GM12864 (cell line): ENCODE measurements around the gene TRPM3.

Source experiments
- DNase-seq: peaks from one replicate; pipeline ENCODE4 v3.0.0-alpha.2; 2011; ENCODE audit warnings: low read depth
- H3K4me3 ChIP-seq: 2 replicates; pipeline ENCODE4 v1.5.1; 2011; ENCODE audit warnings: mild to moderate bottlenecking, low read depth, low read length, control low read depth
- TF ChIP-seq, protein P1 (sequence below): IDR thresholded peaks from 2 replicates; pipeline ENCODE4 v1.5.1; 2011; ENCODE audit warnings: low read depth, mild to moderate bottlenecking, moderate library complexity, low read length, control low read depth, inconsistent platforms; ENCODE audit errors: missing control alignments

The TRPM3 gene

DNA sequence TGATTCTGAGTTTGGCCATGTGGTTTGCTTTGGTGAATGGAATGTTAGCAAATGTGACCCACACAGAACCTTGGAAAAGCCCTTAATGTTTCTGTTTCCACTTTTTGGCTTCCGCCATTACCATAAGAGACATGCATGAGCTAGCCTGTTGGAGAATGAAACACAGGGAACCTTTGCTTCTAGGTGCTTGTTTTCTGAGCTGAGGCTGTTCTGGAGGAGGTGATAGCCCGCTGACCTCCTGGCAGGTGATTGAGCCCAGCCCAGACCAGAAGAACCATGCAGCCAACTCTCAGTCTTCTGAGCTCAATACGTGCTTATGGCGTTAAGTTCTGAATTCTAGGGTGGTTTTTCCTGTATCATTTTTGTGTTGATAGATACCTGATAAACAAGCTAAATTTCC lies 558.4 kb downstream of the TRPM3 start:
- TF ChIP-seq, protein P1, sequence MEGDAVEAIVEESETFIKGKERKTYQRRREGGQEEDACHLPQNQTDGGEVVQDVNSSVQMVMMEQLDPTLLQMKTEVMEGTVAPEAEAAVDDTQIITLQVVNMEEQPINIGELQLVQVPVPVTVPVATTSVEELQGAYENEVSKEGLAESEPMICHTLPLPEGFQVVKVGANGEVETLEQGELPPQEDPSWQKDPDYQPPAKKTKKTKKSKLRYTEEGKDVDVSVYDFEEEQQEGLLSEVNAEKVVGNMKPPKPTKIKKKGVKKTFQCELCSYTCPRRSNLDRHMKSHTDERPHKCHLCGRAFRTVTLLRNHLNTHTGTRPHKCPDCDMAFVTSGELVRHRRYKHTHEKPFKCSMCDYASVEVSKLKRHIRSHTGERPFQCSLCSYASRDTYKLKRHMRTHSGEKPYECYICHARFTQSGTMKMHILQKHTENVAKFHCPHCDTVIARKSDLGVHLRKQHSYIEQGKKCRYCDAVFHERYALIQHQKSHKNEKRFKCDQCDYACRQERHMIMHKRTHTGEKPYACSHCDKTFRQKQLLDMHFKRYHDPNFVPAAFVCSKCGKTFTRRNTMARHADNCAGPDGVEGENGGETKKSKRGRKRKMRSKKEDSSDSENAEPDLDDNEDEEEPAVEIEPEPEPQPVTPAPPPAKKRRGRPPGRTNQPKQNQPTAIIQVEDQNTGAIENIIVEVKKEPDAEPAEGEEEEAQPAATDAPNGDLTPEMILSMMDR, result no peak
- no peak for DNase-seq
- H3K4me3 ChIP-seq, result no peak overlapping the region

GRCh38 chr9:70561786-70562395 lies 559.5 kb downstream of the TRPM3 start:
- no peak overlapping the region for H3K4me3 ChIP-seq
- no peak for DNase-seq
- TF ChIP-seq, protein P1, result no peak

GRCh38 chr9:70561111-70561510 lies 560.3 kb downstream of the TRPM3 start:
- no peak overlapping the region for H3K4me3 ChIP-seq
- DNase-seq, result no peak
- TF ChIP-seq, protein P1, result no peak

- TF ChIP-seq, protein P1, result no peak
- H3K4me3 ChIP-seq, result no peak overlapping the region
- no peak for DNase-seq
Measured at GRCh38 chr9:70559102-70559501, 562.3 kb downstream of the TRPM3 start.

- no peak overlapping the region for H3K4me3 ChIP-seq
- DNase-seq, result peak; percentile 13
Measured at GRCh38 chr9:70557661-70558369, 563.6 kb downstream of the TRPM3 start.

GRCh38 chr9:70556771-70557170 lies 564.6 kb downstream of the TRPM3 start:
- no peak overlapping the region for H3K4me3 ChIP-seq
- TF ChIP-seq, protein P1, result no peak
- no peak for DNase-seq

More at GRCh38 chr9:70557661-70558369, 563.6 kb downstream of the TRPM3 start:
- TF ChIP-seq, protein P1, result no peak
